ENCODE data around the gene SLC25A39. TPM values are rescaled to one million over a fixed set of nuclear protein-coding genes. Genes with fewer than 3 reads are reported as not detected.
A peak's percentile ranks its signal among the peaks of the same experiment; 100 is the strongest.

The SLC25A39 gene
- total and polyA plus RNA-seq, 2 of the 13 experiments (the other 11 are each of a cell fraction or from before 2014, with no cell fraction given) = 144 to 151 TPM

GRCh38 chr17:44367231-44367979 is 42.8 kb upstream of the SLC25A39 start (continued):
- TF ChIP-seq ZNF281 (CRISPR knock-in tag; IDR thresholded peaks at IDR 0.05; ENCODE audit: borderline replicate concordance) = peak; percentile 77
- no peak for TF ChIP-seq ZBTB33 (CRISPR knock-in tag; IDR thresholded peaks at IDR 0.05)
- no peak for TF ChIP-seq SP1 (IDR thresholded peaks at IDR 0.05)
- TF ChIP-seq SP1 (CRISPR knock-in tag; IDR thresholded peaks at IDR 0.05) = no peak
- TF ChIP-seq ZNF703 (CRISPR knock-in tag; IDR thresholded peaks at IDR 0.05; ENCODE audit: borderline replicate concordance) = no peak
- no peak for TF ChIP-seq ARHGAP35 (CRISPR knock-in tag; IDR thresholded peaks at IDR 0.05; ENCODE audit: borderline replicate concordance)
- no peak for TF ChIP-seq ZNF576 (CRISPR knock-in tag; IDR thresholded peaks at IDR 0.05)
- no peak for TF ChIP-seq PHF20 (CRISPR knock-in tag; IDR thresholded peaks at IDR 0.05)
- TF ChIP-seq, protein P1, sequence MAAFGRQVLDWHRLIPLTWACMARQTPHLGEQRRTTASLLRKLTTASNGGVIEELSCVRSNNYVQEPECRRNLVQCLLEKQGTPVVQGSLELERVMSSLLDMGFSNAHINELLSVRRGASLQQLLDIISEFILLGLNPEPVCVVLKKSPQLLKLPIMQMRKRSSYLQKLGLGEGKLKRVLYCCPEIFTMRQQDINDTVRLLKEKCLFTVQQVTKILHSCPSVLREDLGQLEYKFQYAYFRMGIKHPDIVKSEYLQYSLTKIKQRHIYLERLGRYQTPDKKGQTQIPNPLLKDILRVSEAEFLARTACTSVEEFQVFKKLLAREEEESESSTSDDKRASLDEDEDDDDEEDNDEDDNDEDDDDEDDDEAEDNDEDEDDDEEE (CRISPR knock-in tag; IDR thresholded peaks at IDR 0.05) = no peak
- no peak for TF ChIP-seq ZNF713 (CRISPR knock-in tag; IDR thresholded peaks at IDR 0.05)
- TF ChIP-seq AFF4 (CRISPR knock-in tag; IDR thresholded peaks at IDR 0.05) = no peak
- TF ChIP-seq ZNF264 (CRISPR knock-in tag; IDR thresholded peaks at IDR 0.05) = no peak
- no peak for TF ChIP-seq ZNF775 (CRISPR knock-in tag; IDR thresholded peaks at IDR 0.05; ENCODE audit: borderline replicate concordance)
- TF ChIP-seq, protein P2, sequence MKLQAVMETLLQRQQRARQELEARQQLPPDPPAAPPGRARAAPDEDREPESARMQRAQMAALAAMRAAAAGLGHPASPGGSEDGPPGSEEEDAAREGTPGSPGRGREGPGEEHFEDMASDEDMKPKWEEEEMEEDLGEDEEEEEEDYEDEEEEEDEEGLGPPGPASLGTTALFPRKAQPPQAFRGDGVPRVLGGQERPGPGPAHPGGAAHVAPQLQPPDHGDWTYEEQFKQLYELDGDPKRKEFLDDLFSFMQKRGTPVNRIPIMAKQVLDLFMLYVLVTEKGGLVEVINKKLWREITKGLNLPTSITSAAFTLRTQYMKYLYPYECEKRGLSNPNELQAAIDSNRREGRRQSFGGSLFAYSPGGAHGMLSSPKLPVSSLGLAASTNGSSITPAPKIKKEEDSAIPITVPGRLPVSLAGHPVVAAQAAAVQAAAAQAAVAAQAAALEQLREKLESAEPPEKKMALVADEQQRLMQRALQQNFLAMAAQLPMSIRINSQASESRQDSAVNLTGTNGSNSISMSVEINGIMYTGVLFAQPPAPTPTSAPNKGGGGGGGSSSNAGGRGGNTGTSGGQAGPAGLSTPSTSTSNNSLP (IDR thresholded peaks at IDR 0.05; ENCODE audit: low read depth, low read length) = no peak
- TF ChIP-seq ETV6 (CRISPR knock-in tag; conservative IDR thresholded peaks at IDR 0.05) = no peak
- TF ChIP-seq ZNF567 (CRISPR knock-in tag; IDR thresholded peaks at IDR 0.05; ENCODE audit: borderline replicate concordance) = no peak
- no peak for TF ChIP-seq BRD4 (CRISPR knock-in tag; IDR thresholded peaks at IDR 0.05)
- no peak for TF ChIP-seq HCFC1 (IDR thresholded peaks at IDR 0.05; ENCODE audit: low read depth, low read length)
